IMR-90 (cell line): Measurements from ENCODE around the gene SMCHD1. TPM values are rescaled to one million over a fixed set of nuclear protein-coding genes. Genes with fewer than 3 reads are reported as not detected.
A peak's percentile ranks its signal among the peaks of the same experiment; 100 is the strongest.

Source experiments
- ATAC-seq: fragments of 200-7000 bp; cut with Tn5 transposase; 2 replicates; pipeline ENCODE4 v1.9.1; 2020; ENCODE audit warnings: low read depth, mild to moderate bottlenecking, moderate library complexity
- BruUV-seq: library from RNA; stranded (reverse); fragments of 400-500 nt; replicated peaks from 2 replicates; lab custom pipeline; 2021; lab: Mats Ljungman, UMichigan
- CTCF ChIA-PET: fragments of 300-600 bp; formaldehyde crosslinking; extraction: SDS; loops from one replicate; lab custom pipeline; 2021; ENCODE audit warnings: antibody characterized with exemption; lab: Yijun Ruan, JAX
- POLR2A ChIA-PET: fragments of 300-600 bp; sonication (Branson Sonifier 250); formaldehyde crosslinking; loops from one replicate; lab custom pipeline; 2022; ENCODE audit warnings: antibody characterized with exemption; ENCODE audit not compliant: unreplicated experiment; lab: Charles Lee
- DNase-seq: peaks from one replicate; pipeline ENCODE4 v3.0.0; 2013
- H2AFZ ChIP-seq: replicated peaks from 2 replicates; pipeline ENCODE3; 2013; ENCODE audit warnings: low read length, mild to moderate bottlenecking; ENCODE audit not compliant: poor library complexity
- H2AK5ac ChIP-seq: 2 replicates; pipeline ENCODE4 v1.6.1; 2013; ENCODE audit warnings: low read depth, low read length, inconsistent platforms
- H2AK9ac ChIP-seq: replicated peaks from 2 replicates; pipeline ENCODE3; 2013; ENCODE audit warnings: mild to moderate bottlenecking, low read depth, low read length, moderate library complexity; ENCODE audit not compliant: poor library complexity
- H2BK120ac ChIP-seq: 2 replicates; pipeline ENCODE4 v1.6.1; 2013; ENCODE audit warnings: low read depth, low read length, inconsistent platforms
- H2BK15ac ChIP-seq: 3 replicates; pipeline ENCODE4 v1.6.1; 2013; ENCODE audit warnings: low read depth, low read length, inconsistent platforms
- H2BK20ac ChIP-seq: 2 replicates; pipeline ENCODE4 v1.6.1; 2013; ENCODE audit warnings: low read depth, mild to moderate bottlenecking, inconsistent platforms, low read length, moderate library complexity
- H2BK5ac ChIP-seq: 2 replicates; pipeline ENCODE4 v1.6.1; 2013; ENCODE audit warnings: mild to moderate bottlenecking, low read depth, low read length, inconsistent platforms; ENCODE audit not compliant: poor library complexity, severe bottlenecking
- H3K14ac ChIP-seq: replicated peaks from 2 replicates; pipeline ENCODE4 v1.6.1; 2013; ENCODE audit warnings: low read depth, low read length, inconsistent platforms
- H3K18ac ChIP-seq: 2 replicates; pipeline ENCODE4 v1.6.1; 2013; ENCODE audit warnings: low read depth, low read length, control low read depth
- H3K23ac ChIP-seq: 2 replicates; pipeline ENCODE4 v1.6.1; 2013; ENCODE audit warnings: low read depth, low read length, inconsistent platforms
- H3K27ac ChIP-seq: 2 replicates; pipeline ENCODE4 v1.5.1; 2013; ENCODE audit warnings: mild to moderate bottlenecking, control low read depth, low read length; ENCODE audit not compliant: insufficient read depth
- H3K27me3 ChIP-seq: 2 replicates; pipeline ENCODE4 v1.6.1; 2013; ENCODE audit warnings: low read length; ENCODE audit not compliant: control insufficient read depth, insufficient read depth
- H3K36me3 ChIP-seq: 2 replicates; pipeline ENCODE4 v1.6.1; 2013; ENCODE audit warnings: low read length, mixed read lengths; ENCODE audit not compliant: control insufficient read depth, insufficient read depth
- H3K4ac ChIP-seq: 2 replicates; pipeline ENCODE4 v1.6.1; 2013; ENCODE audit warnings: low read depth, low read length, inconsistent platforms
- H3K4me1 ChIP-seq: 2 replicates; pipeline ENCODE4 v1.6.1; 2013; ENCODE audit warnings: low read length, mixed read lengths; ENCODE audit not compliant: control insufficient read depth, insufficient read depth
- H3K4me2 ChIP-seq: 2 replicates; pipeline ENCODE4 v1.6.1; 2013; ENCODE audit warnings: low read depth, mild to moderate bottlenecking, control low read depth, low read length, moderate library complexity
- H3K4me3 ChIP-seq: 2 replicates; pipeline ENCODE4 v1.5.1; 2013; ENCODE audit warnings: low read depth, mild to moderate bottlenecking, control low read depth, low read length, moderate library complexity; ENCODE audit not compliant: insufficient read depth
- H3K56ac ChIP-seq: 2 replicates; pipeline ENCODE4 v1.6.1; 2013; ENCODE audit warnings: low read length, inconsistent platforms; ENCODE audit not compliant: insufficient read depth; ENCODE audit errors: extremely low read depth
- H3K79me1 ChIP-seq, 2 experiments: 2 replicates each; pipeline ENCODE4 v1.6.1; 2013; ENCODE audit warnings: low read length in 2 of 2, inconsistent platforms in 1 of 2, low read depth in 1 of 2
- H3K9ac ChIP-seq: 2 replicates; pipeline ENCODE4 v1.6.1; 2013; ENCODE audit warnings: low read depth, low read length, control low read depth
- H3K9me1 ChIP-seq: 2 replicates; pipeline ENCODE4 v1.6.1; 2013; ENCODE audit warnings: low read length, inconsistent platforms; ENCODE audit not compliant: insufficient read depth
- H3K9me3 ChIP-seq: 2 replicates; pipeline ENCODE4 v1.6.1; 2013; ENCODE audit warnings: low read length; ENCODE audit not compliant: control insufficient read depth, insufficient read depth
- H4K20me1 ChIP-seq: 2 replicates; pipeline ENCODE4 v1.6.1; 2013; ENCODE audit warnings: low read length, inconsistent platforms; ENCODE audit not compliant: insufficient read depth
- H4K5ac ChIP-seq: 2 replicates; pipeline ENCODE4 v1.6.1; 2013; ENCODE audit warnings: mild to moderate bottlenecking, low read depth, low read length, control low read depth
- H4K8ac ChIP-seq, 2 experiments: 2 replicates each; pipeline ENCODE4 v1.6.1; 2013; ENCODE audit warnings: low read depth in 2 of 2, low read length in 2 of 2, control low read depth in 1 of 2, inconsistent platforms in 1 of 2
- H4K91ac ChIP-seq: 2 replicates; pipeline ENCODE4 v1.6.1; 2013; ENCODE audit warnings: low read depth, low read length, inconsistent platforms; ENCODE audit not compliant: insufficient read depth
- CEBPB ChIP-seq: IDR thresholded peaks from 2 replicates; pipeline ENCODE4 v1.6.1; 2012; ENCODE audit warnings: low read depth, low read length, improper control_type of control experiment
- CHD1 ChIP-seq: IDR thresholded peaks from 2 replicates; pipeline ENCODE4 v1.6.1; 2012; ENCODE audit warnings: low read depth, low read length, improper control_type of control experiment
- CTCF ChIP-seq: conservative IDR thresholded peaks from 2 replicates; pipeline ENCODE4 v1.5.1; 2012; ENCODE audit warnings: mild to moderate bottlenecking, low read depth, low read length, improper control_type of control experiment
- ELK1 ChIP-seq: fragments of 150-350 bp; IDR thresholded peaks from 2 replicates; pipeline ENCODE4 v1.6.1; 2016; ENCODE audit warnings: low read depth, mild to moderate bottlenecking, low read length, moderate library complexity, borderline replicate concordance
- MAFK ChIP-seq: IDR thresholded peaks from 2 replicates; pipeline ENCODE4 v1.6.1; 2012; ENCODE audit warnings: low read depth, low read length, improper control_type of control experiment
- NFE2L2 ChIP-seq: fragments of 150-350 bp; IDR thresholded peaks from 2 replicates; pipeline ENCODE4 v1.6.1; 2016; ENCODE audit warnings: low read depth, mild to moderate bottlenecking, low read length
- RAD21 ChIP-seq: IDR thresholded peaks from 2 replicates; pipeline ENCODE4 v1.6.1; 2012; ENCODE audit warnings: low read length, improper control_type of control experiment
- RCOR1 ChIP-seq: IDR thresholded peaks from 2 replicates; pipeline ENCODE4 v1.6.1; 2012; ENCODE audit warnings: mild to moderate bottlenecking, low read length, improper control_type of control experiment; ENCODE audit not compliant: insufficient replicate concordance
- SMC3 ChIP-seq: fragments of 150-350 bp; IDR thresholded peaks from 2 replicates; pipeline ENCODE4 v1.6.1; 2016; ENCODE audit warnings: low read depth, mild to moderate bottlenecking, antibody characterized with exemption, low read length, moderate library complexity
- WGBS, 2 experiments: methylation state at CpG; one replicate each; pipeline versions ENCODE4 v1.1.5 to v1.1.7; 2013; ENCODE audit warnings: missing lambda C conversion rate in 2 of 2; ENCODE audit not compliant: insufficient read length in 1 of 2; ENCODE audit errors: extremely low coverage in 2 of 2; 5-methylcytosine and 5-hydroxymethylcytosine counted together
- dilution Hi-C: fragments of 300-500 bp; cut with HindIII; formaldehyde crosslinking; loops from one replicate; pipeline ENCODE4 v1.14.3; 2018; ENCODE audit warnings: low sequenced_read_pairs; ENCODE audit not compliant: unreplicated experiment
- in situ Hi-C: fragments of 300-500 bp; cut with MboI; formaldehyde crosslinking; loops from 3 replicates; pipeline ENCODE4 v1.14.3; 2019; ENCODE audit warnings: low sequenced_read_pairs, inconsistent platforms, mixed read lengths
- intact Hi-C: fragments of 100-400 bp; cut with micrococcal nuclease; formaldehyde crosslinking; loops from 2 replicates; pipeline ENCODE4 v1.10.0; 2022
- polyA plus RNA-seq, 3 experiments: library from polyadenylated mRNA; depleted of rRNA; stranded (reverse); fragments of >200 nt; gene quantifications; 2 replicates each; pipeline ENCODE4 v1.2.3, GENCODE V29; 2012; ENCODE audit warnings: low replicate concordance in 1 of 3
- total RNA-seq: library from RNA; depleted of rRNA; stranded (reverse); fragments of >200 nt; gene quantifications from 2 replicates; pipeline ENCODE4 v1.2.3, GENCODE V29; 2012

Gene SMCHD1
- total and polyA plus RNA-seq, 2 of the 4 experiments (the other 2 are of a cell fraction), result 14.8 to 47.3 TPM

- Histone ChIP-seq H2BK120ac (no peak overlapping the region), H2AK5ac (no peak overlapping the region), H2BK20ac (no peak overlapping the region), H3K4me1 (peaks cover 2% of the 10 kb centered on the region; the same call in 1 of the 2 replicates), H2AK9ac (no peak overlapping the region), H2AFZ (no peak overlapping the region), H2BK15ac (no peak overlapping the region), H3K9me1 (no peaks in the 10 kb centered on the region), H4K5ac (no peak overlapping the region), H3K56ac (no peak overlapping the region), H3K18ac (no peak overlapping the region), H3K4me3 (no peak overlapping the region), H3K4ac (no peak overlapping the region), H3K27ac (no peak overlapping the region), H3K27me3 (peaks cover 69% of the 10 kb centered on the region), H4K20me1 (no peaks in the 10 kb centered on the region), H3K79me1 (no peaks in the 10 kb centered on the region), H4K91ac (no peak overlapping the region), H3K9ac (no peak overlapping the region), H3K4me2 (peak overlapping the region; percentile 39; the same call in 1 of the 2 replicates), H3K14ac (no peak overlapping the region), H4K8ac (no peak overlapping the region), H2BK5ac (no peak overlapping the region), H3K23ac (0 out of 2 replicates have a peak overlapping the region, but pooled peaks have one; percentile 4), H3K36me3 (no peaks in the 10 kb centered on the region), H3K9me3 (no peaks in the 10 kb centered on the region)
- in situ Hi-C loops, result no loop called here
- CTCF ChIA-PET, result no interaction called here
- no TSS peak for BruUV-seq
- ATAC-seq (no peak), DNase-seq (no peak)
- no CpG with 5 or more reads among the region's 17 CpGs for WGBS, 2 experiments
- TF ChIP-seq RAD21, result no peak
- no peak for TF ChIP-seq RCOR1
- TF ChIP-seq ELK1, result no peak
- TF ChIP-seq CHD1, result no peak
- TF ChIP-seq CTCF, result no peak
- no peak for TF ChIP-seq MAFK
- TF ChIP-seq SMC3, result no peak
- no peak for TF ChIP-seq CEBPB
- no peak for TF ChIP-seq NFE2L2
- POLR2A ChIA-PET, result no interaction called here
- dilution Hi-C loops, result no loop called here
- intact Hi-C loops, result no loop called here
These were observed 193.0 kb downstream of the SMCHD1 start for GRCh38 chr18:2848247-2849246.
